Liver (tissue), 9 donors: ENCODE measurements around the gene TRIP12. TPM values are rescaled to one million over a fixed set of nuclear protein-coding genes. Genes with fewer than 3 reads are reported as not detected.

ENCODE experiments used
- DNase-seq: peaks from one replicate; pipeline ENCODE4 v3.0.0-alpha.2; 2017; ENCODE audit warnings: low spot score
- H3K27ac ChIP-seq, 2 donors: one replicate each; pipeline ENCODE4 v1.7.0; 2013; ENCODE audit warnings: inconsistent platforms in 2 of 2, low read length in 2 of 2, control low read depth in 1 of 2, low read depth in 1 of 2, mild to moderate bottlenecking in 1 of 2
- H3K27me3 ChIP-seq, 4 donors: one replicate each; pipeline versions ENCODE4 v1.6.1 to v1.7.0; 2013; ENCODE audit warnings: low read length in 3 of 4, inconsistent platforms in 1 of 4, mild to moderate bottlenecking in 1 of 4, moderate library complexity in 1 of 4; ENCODE audit not compliant: control insufficient read depth in 4 of 4, insufficient read depth in 4 of 4
- H3K36me3 ChIP-seq, 4 donors: one replicate each; pipeline versions ENCODE4 v1.6.1 to v1.7.0; 2013; ENCODE audit warnings: low read length in 3 of 4, mild to moderate bottlenecking in 3 of 4, low read depth in 1 of 4, moderate library complexity in 1 of 4; ENCODE audit not compliant: control insufficient read depth in 4 of 4, insufficient read depth in 3 of 4
- H3K4me1 ChIP-seq, 4 donors: one replicate each; pipeline versions ENCODE4 v1.6.1 to v1.7.0; 2013; ENCODE audit warnings: low read length in 3 of 4, mild to moderate bottlenecking in 3 of 4, moderate library complexity in 1 of 4; ENCODE audit not compliant: control insufficient read depth in 4 of 4, insufficient read depth in 4 of 4
- H3K4me3 ChIP-seq, 3 donors: one replicate each; pipeline versions ENCODE4 v1.6.1 to v1.7.0; 2013; ENCODE audit warnings: low read length in 3 of 3, control low read depth in 1 of 3, low read depth in 1 of 3, mild to moderate bottlenecking in 1 of 3
- H3K9ac ChIP-seq, 2 donors: one replicate each; pipeline ENCODE4 v1.7.0; 2013; ENCODE audit warnings: low read length in 2 of 2, mild to moderate bottlenecking in 2 of 2, moderate library complexity in 2 of 2, control low read depth in 1 of 2, low read depth in 1 of 2
- H3K9me3 ChIP-seq, 4 donors: one replicate each; pipeline versions ENCODE4 v1.6.1 to v1.7.0; 2013; ENCODE audit warnings: low read length in 3 of 4; ENCODE audit not compliant: control insufficient read depth in 4 of 4
- EGR1 ChIP-seq, 2 donors: IDR thresholded peaks; 2 replicates each; pipeline ENCODE4 v1.6.1; 2016 to 2018; ENCODE audit warnings: antibody characterized with exemption in 2 of 2, low read depth in 2 of 2
- GABPA ChIP-seq, 2 donors: IDR thresholded peaks in 1 of 2; conservative IDR thresholded peaks in 1 of 2; 2 replicates each; pipeline ENCODE4 v1.6.1; 2016; ENCODE audit warnings: antibody characterized with exemption in 2 of 2, mild to moderate bottlenecking in 1 of 2, moderate library complexity in 1 of 2
- HNF4A ChIP-seq, 2 donors: conservative IDR thresholded peaks; 2 replicates each; pipeline ENCODE4 v1.6.1; 2016; ENCODE audit warnings: antibody characterized with exemption in 2 of 2, mild to moderate bottlenecking in 2 of 2
- NR2F2 ChIP-seq: IDR thresholded peaks from 2 replicates; pipeline ENCODE4 v1.6.1; 2016; ENCODE audit warnings: antibody characterized with exemption
- RAD21 ChIP-seq, 2 donors: IDR thresholded peaks; 2 replicates each; pipeline ENCODE4 v1.6.1; 2016; ENCODE audit warnings: antibody characterized with exemption in 2 of 2, mild to moderate bottlenecking in 2 of 2
- RXRA ChIP-seq, 2 donors: IDR thresholded peaks; 2 replicates each; pipeline ENCODE4 v1.6.1; 2017 to 2018; ENCODE audit warnings: antibody characterized with exemption in 2 of 2, mild to moderate bottlenecking in 1 of 2
- TAF1 ChIP-seq: conservative IDR thresholded peaks from 2 replicates; pipeline ENCODE4 v1.6.1; 2016; ENCODE audit warnings: antibody characterized with exemption, mild to moderate bottlenecking
- YY1 ChIP-seq: IDR thresholded peaks from 2 replicates; pipeline ENCODE4 v1.6.1; 2016; ENCODE audit warnings: antibody characterized with exemption, mild to moderate bottlenecking
- ZBTB33 ChIP-seq: IDR thresholded peaks from 2 replicates; pipeline ENCODE4 v1.6.1; 2016; ENCODE audit warnings: antibody characterized with exemption
- WGBS: extraction: QIAGEN DNeasy Blood & Tissue Kit; methylation state at CpG from one replicate; pipeline ENCODE4 v1.1.7; 2013; 5-methylcytosine and 5-hydroxymethylcytosine counted together
- polyA plus RNA-seq, 2 donors: library from polyadenylated mRNA; stranded (reverse) in 1 of 2; unstranded in 1 of 2; fragments of 200-250 nt in 1 of 2; fragments of >200 nt in 1 of 2; fragmentation: Nextera tagmentation in 1 of 2; extraction: Ambion mirVana in 1 of 2; gene quantifications; one replicate each; pipeline versions ENCODE4 v1.2.1 to v1.2.3, GENCODE V29; 2013 to 2015
- total RNA-seq, 2 donors: library from RNA; depleted of rRNA; stranded (reverse); fragments of >200 nt; gene quantifications; one replicate each; pipeline ENCODE4 v1.2.3, GENCODE V29; 2014
- TF ChIP-seq, protein P1 (sequence below): IDR thresholded peaks from 2 replicates; pipeline ENCODE4 v1.6.1; 2016; ENCODE audit warnings: antibody characterized with exemption, mild to moderate bottlenecking
- TF ChIP-seq, protein P2 (sequence below): IDR thresholded peaks from 2 replicates; pipeline ENCODE4 v1.6.1; 2016; ENCODE audit warnings: antibody characterized with exemption
- TF ChIP-seq, protein P3 (sequence below): IDR thresholded peaks from 2 replicates; pipeline ENCODE4 v1.6.1; 2016; ENCODE audit warnings: antibody characterized with exemption
- donor health status: healthy.
- donor health status: healthy.
- donor health status: healthy.
- donor health status: healthy.
- donor health status: healthy.

Gene TRIP12
- total and polyA plus RNA-seq, 4 donors, result 13.9 to 128 (median 67.4) TPM

- TF ChIP-seq, protein P1, sequence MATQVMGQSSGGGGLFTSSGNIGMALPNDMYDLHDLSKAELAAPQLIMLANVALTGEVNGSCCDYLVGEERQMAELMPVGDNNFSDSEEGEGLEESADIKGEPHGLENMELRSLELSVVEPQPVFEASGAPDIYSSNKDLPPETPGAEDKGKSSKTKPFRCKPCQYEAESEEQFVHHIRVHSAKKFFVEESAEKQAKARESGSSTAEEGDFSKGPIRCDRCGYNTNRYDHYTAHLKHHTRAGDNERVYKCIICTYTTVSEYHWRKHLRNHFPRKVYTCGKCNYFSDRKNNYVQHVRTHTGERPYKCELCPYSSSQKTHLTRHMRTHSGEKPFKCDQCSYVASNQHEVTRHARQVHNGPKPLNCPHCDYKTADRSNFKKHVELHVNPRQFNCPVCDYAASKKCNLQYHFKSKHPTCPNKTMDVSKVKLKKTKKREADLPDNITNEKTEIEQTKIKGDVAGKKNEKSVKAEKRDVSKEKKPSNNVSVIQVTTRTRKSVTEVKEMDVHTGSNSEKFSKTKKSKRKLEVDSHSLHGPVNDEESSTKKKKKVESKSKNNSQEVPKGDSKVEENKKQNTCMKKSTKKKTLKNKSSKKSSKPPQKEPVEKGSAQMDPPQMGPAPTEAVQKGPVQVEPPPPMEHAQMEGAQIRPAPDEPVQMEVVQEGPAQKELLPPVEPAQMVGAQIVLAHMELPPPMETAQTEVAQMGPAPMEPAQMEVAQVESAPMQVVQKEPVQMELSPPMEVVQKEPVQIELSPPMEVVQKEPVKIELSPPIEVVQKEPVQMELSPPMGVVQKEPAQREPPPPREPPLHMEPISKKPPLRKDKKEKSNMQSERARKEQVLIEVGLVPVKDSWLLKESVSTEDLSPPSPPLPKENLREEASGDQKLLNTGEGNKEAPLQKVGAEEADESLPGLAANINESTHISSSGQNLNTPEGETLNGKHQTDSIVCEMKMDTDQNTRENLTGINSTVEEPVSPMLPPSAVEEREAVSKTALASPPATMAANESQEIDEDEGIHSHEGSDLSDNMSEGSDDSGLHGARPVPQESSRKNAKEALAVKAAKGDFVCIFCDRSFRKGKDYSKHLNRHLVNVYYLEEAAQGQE, result no peak
- no peak for TF ChIP-seq RXRA (IDR thresholded peaks at IDR 0.05)
- no peak for TF ChIP-seq NR2F2
- TF ChIP-seq EGR1 (IDR thresholded peaks at IDR 0.05; ENCODE audit: low read depth in 2 of 2), result no peak
- no peak for TF ChIP-seq GABPA (IDR thresholded peaks at IDR 0.05 in 1 of 2, conservative IDR thresholded peaks at IDR 0.05 in 1 of 2)
- TF ChIP-seq RAD21 (IDR thresholded peaks at IDR 0.05), result no peak
- no peak for TF ChIP-seq HNF4A (conservative IDR thresholded peaks at IDR 0.05)
- no peak for TF ChIP-seq YY1
- TF ChIP-seq TAF1, result no peak
- TF ChIP-seq, protein P2, sequence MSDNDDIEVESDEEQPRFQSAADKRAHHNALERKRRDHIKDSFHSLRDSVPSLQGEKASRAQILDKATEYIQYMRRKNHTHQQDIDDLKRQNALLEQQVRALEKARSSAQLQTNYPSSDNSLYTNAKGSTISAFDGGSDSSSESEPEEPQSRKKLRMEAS, result no peak
- TF ChIP-seq, protein P3, sequence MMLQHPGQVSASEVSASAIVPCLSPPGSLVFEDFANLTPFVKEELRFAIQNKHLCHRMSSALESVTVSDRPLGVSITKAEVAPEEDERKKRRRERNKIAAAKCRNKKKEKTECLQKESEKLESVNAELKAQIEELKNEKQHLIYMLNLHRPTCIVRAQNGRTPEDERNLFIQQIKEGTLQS, result no peak
Measured at GRCh38 chr2:229955663-229956062, 33.9 kb upstream of the TRIP12 start (continued).

- no peaks in the 10 kb centered on the region for H3K27me3 ChIP-seq
- no peak overlapping the region for H3K4me3 ChIP-seq
- H3K4me1 ChIP-seq, result no peaks in the 10 kb centered on the region
- no peak overlapping the region for H3K9ac ChIP-seq
- DNase-seq, result no peak
- no peaks in the 10 kb centered on the region for H3K9me3 ChIP-seq
- H3K36me3 ChIP-seq, result no peaks in the 10 kb centered on the region
- WGBS, result 92% methylated on average over 6 of the region's 6 CpGs
- TF ChIP-seq EGR1 (IDR thresholded peaks at IDR 0.05; ENCODE audit: low read depth in 2 of 2), result no peak
- H3K27ac ChIP-seq, result no peak overlapping the region
Measured at GRCh38 chr2:229952256-229952835, 30.5 kb upstream of the TRIP12 start.

DNA sequence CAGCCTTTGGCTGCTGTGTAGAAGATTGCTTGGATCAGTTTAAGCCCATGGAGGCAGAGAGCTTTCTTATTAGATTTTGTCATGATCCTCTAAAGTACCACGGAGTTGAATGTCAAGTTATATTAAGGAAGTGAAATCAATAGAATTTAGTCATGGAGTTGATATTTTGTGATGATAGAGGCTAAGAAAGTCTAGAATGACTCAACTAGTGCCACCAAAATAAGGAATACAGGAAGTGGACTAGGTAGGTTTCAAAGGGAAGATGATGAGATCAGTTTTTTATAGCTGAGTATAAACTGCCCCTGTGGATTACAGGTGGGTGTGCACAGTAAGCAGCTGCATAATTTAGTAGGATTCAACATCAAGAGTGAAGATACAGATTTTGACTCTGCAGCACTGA, 25.7 kb upstream of the TRIP12 start:
- Histone ChIP-seq H3K9me3 (no peaks in the 10 kb centered on the region), H3K4me1 (no peaks in the 10 kb centered on the region)
- no peak for TF ChIP-seq ZBTB33
- no peak for TF ChIP-seq RAD21 (IDR thresholded peaks at IDR 0.05)
- TF ChIP-seq HNF4A (conservative IDR thresholded peaks at IDR 0.05), result no peak

More for the DNA sequence above, 25.7 kb upstream of the TRIP12 start:
- Histone ChIP-seq H3K9ac (no peak overlapping the region), H3K36me3 (no peaks in the 10 kb centered on the region), H3K27me3 (no peaks in the 10 kb centered on the region), H3K27ac (no peak overlapping the region), H3K4me3 (no peak overlapping the region)
- no peak for DNase-seq
- 83% methylated on average over 1 of the region's 1 CpG for WGBS
